Muscle of back (tissue), 13 donors: ENCODE measurements around the gene SRF. TPM values are rescaled to one million over a fixed set of nuclear protein-coding genes. Genes with fewer than 3 reads are reported as not detected.
A peak's percentile ranks its signal among the peaks of the same experiment; 100 is the strongest.
"Not testable (repeated sequence)": the region's sequence is repeated elsewhere in the genome, so short reads cannot be mapped to it uniquely, and the experiment has no call there.

Source experiments
- DNase-seq, 3 donors: peaks; one replicate each; pipeline versions ENCODE4 v3.0.0 to v3.0.0-alpha.2; 2013
- long read RNA-seq, 9 donors: transcript quantifications; one replicate each; lab custom pipeline, GENCODE V29; 2026
- polyA plus RNA-seq, 10 donors: library from polyadenylated mRNA; unstranded; fragments of 120-200 nt; gene quantifications; one replicate each; pipeline ENCODE4 v1.2.1, GENCODE V29; 2013; ENCODE audit not compliant: insufficient read length in 10 of 10

The SRF gene
- 10 to 100 TPM; 33.9 to 64.4 (median 46.8) TPM for polyA plus RNA-seq
- long read RNA-seq, donor 1, full-length matches to known transcripts: 7 of 44 reads
- long read RNA-seq, donor 1, partial matches to known transcripts: 37 of 44 reads
- long read RNA-seq, donor 1, other reads (novel, unspliced or antisense): 0 of 44 reads
- long read RNA-seq, donor 2, full-length matches to known transcripts: 13 of 26 reads
- long read RNA-seq, donor 2, partial matches to known transcripts: 13 of 26 reads
- long read RNA-seq, donor 2, other reads (novel, unspliced or antisense): 0 of 26 reads
- long read RNA-seq, donor 3: 0 reads
- long read RNA-seq, donor 4, full-length matches to known transcripts: 4 of 12 reads
- long read RNA-seq, donor 4, partial matches to known transcripts: 8 of 12 reads
- long read RNA-seq, donor 4, other reads (novel, unspliced or antisense): 0 of 12 reads
- long read RNA-seq, donor 5, full-length matches to known transcripts: 5 of 38 reads
- long read RNA-seq, donor 5, partial matches to known transcripts: 33 of 38 reads
- long read RNA-seq, donor 5, other reads (novel, unspliced or antisense): 0 of 38 reads
- long read RNA-seq, donor 6, full-length matches to known transcripts: 6 of 22 reads
- long read RNA-seq, donor 6, partial matches to known transcripts: 16 of 22 reads
- long read RNA-seq, donor 6, other reads (novel, unspliced or antisense): 0 of 22 reads
- long read RNA-seq, donor 7, full-length matches to known transcripts: 7 of 20 reads
- long read RNA-seq, donor 7, partial matches to known transcripts: 13 of 20 reads
- long read RNA-seq, donor 7, other reads (novel, unspliced or antisense): 0 of 20 reads
- long read RNA-seq, donor 8, full-length matches to known transcripts: 1 of 1 reads
- long read RNA-seq, donor 8, partial matches to known transcripts: 0 of 1 reads
- long read RNA-seq, donor 8, other reads (novel, unspliced or antisense): 0 of 1 reads
- long read RNA-seq, donor 9, full-length matches to known transcripts: 1 of 1 reads
- long read RNA-seq, donor 9, partial matches to known transcripts: 0 of 1 reads
- long read RNA-seq, donor 9, other reads (novel, unspliced or antisense): 0 of 1 reads

GRCh38 chr6:43170931-43171706 is at the start of gene SRF:
Gene SRF (plus strand): TSS chr6:43171269. CDS start chr6:43171657, 388 bp downstream.
- DNase-seq: peak; percentile 100

DNA sequence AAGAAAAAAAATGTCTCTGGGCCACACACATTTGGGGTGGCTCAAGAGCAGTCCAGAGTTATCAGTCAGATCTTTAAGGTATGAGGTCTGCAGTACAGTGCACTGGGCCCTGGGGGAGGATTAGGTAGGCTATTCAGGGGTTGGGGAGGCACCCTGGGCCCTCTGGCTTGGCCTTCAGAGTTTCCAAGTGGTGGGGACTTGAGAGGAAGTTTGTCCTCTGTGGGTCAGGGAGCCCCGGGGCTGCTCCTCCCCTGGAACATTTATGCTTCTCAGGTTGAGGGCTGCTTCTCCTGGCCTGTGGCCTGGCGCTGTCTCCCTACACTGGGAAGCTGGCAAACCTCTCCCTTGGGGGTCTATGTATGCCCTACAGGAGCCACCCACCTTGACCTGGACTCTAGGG is 48.9 kb upstream of the SRF start:
- DNase-seq: no peak

GRCh38 chr6:43123461-43124314 is 47.4 kb upstream of the SRF start:
- peak in 1 of 3 donors; percentile 34 for DNase-seq

- DNase-seq: no peak
Measured at GRCh38 chr6:43124481-43124880, 46.6 kb upstream of the SRF start.

DNA sequence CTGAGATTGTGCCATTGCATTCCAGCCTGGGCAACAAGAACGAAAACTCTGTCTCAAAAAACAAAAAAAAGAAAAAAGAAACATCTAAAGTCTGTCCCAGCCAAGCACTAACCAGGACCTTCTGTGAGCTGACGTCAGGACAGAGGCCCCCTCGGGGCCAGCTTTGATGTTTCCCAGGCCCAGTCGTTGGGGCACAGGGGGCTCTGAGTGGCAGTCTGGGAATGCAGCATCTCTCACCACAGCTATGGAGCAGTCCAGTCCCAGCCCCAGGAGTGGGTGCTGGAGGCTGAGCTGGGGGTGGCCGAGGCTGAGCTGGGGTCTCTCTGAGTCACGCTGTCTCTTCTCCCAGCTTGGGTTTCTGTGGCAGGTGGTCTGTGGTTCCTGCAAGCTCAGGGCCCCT is 46.0 kb upstream of the SRF start:
- DNase-seq: peak in 2 of 3 donors; percentile 58 to 91

DNA sequence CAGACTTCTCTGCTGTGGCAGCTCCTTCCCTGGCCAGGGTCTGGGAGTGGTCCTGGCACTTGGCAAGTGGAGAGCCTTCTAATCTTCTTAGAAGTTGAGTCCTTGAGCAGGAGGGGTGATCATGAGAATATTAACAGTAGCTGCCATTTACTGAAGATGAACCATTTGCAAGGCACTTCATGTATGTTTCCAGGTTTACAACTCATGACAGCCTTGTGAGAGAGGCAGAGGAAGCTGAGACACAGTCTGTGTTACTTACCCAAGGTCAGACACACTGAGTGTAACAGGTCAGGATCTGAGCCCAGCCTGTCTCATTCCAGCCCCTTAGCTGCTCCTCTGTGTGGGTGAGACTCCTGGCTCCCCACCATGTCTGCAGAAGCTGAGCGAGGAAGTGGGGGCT is 45.5 kb upstream of the SRF start:
- DNase-seq: no peak

DNA sequence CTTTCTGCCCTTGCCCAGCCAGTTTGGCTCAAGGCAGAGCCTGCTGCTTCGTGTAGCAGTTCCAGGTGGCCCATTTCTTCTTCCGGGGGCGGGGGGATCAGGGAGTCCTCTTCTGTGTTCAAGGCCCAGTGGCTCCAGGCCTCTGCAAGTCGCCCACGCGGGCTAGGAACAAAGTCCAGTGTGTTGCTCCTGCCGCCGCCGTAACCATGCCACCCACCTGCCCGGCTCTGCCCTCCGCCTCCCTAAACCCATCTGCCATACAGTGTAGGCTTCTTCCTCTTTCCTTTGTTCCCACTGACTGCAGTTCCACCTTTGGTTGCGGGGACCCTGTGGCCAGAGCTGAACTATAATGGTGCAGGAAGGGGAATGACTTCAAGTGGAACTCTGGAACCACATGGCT is 43.9 kb upstream of the SRF start:
- DNase-seq: no peak

DNA sequence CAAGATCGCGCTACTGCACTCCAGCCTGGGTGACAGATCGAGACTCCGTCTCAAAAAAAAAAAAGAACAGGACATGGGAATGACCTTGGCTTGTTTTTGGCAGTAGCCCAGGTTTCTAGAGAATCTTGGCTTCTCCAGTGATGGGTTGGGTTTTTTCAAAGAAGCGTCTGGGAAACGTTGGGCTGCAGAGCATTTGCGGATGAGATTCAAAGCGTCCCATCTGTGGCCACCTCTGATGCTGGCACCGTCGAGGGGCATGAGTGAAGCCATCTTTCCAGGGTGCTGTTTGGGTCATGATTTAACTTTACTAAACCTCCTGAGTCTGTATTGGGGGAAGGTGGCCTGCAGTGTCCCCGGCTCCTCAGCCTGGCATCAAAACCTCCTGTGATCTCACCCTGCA is 43.2 kb upstream of the SRF start:
- DNase-seq: peak; percentile 31 to 62 (median 53)

- DNase-seq: no peak
Measured at GRCh38 chr6:43128926-43129325, 42.1 kb upstream of the SRF start.

- no peak for DNase-seq
Measured at GRCh38 chr6:43129434-43130194, 41.5 kb upstream of the SRF start.

DNA sequence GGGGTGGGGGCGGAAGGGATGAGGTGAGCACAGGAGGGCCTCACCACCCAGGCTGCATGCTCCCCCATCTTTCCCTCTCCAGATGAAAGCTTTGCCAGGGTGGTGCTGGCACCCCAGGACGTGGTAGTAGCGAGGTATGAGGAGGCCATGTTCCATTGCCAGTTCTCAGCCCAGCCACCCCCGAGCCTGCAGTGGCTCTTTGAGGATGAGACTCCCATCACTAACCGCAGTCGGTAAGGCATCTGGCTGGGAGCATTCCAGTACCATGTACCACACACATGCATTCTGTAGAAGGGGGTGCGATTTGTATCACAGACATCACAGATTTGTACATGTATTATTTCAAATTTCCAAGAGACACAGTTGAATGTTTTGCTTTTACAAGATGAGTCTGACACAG is 40.6 kb upstream of the SRF start:
- DNase-seq: no peak

DNA sequence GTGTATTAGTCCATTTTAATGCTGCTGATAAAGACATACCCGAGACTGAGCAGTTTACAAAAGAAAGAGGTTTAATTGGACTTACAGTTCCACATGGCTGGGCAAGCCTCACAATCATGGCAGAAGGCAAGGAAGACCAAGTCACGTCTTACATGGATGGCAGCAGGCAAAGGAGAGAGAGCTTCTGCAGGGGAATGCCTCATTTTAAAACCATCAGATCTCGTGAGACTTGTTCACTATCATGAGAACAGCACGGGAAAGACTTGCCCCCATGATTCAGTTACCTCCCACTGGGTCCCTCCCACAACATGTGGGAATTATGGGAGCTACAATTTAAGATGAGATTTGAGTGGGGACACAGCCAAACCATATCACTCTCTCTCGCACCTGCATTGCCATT is 39.7 kb upstream of the SRF start:
- DNase-seq: not testable (repeated sequence)

DNA sequence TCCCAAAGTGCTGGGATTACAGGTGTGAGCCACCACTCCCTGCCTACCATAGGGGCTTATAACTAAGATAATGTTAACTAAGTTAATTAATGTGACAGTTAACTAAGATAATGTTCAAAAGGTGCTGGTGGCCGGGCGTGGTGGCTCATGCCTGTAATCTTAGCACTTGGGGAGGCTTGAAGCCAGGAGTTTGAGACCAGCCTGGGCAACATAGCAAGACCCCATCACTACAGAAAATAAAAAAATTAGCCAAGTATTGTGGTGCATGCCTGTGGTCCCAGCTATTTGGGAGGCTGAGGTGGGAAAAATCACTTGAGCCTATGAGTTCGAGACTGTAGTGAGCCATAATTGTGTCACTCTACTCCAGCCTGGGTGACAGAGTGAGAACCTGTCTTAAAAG is 32.8 kb upstream of the SRF start:
- no peak for DNase-seq

- DNase-seq: not testable (repeated sequence)
Measured at GRCh38 chr6:43139973-43140372, 31.1 kb upstream of the SRF start.

DNA sequence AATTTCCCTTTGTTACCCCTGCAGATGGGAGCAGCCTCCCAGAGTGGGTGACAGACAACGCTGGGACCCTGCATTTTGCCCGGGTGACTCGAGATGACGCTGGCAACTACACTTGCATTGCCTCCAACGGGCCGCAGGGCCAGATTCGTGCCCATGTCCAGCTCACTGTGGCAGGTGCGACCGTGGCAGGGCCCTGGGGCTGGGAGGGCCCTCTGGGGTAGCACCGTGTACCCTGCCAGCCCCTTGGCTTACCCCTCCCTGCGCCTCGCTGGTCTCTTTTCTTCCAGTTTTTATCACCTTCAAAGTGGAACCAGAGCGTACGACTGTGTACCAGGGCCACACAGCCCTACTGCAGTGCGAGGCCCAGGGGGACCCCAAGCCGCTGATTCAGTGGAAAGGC is 29.4 kb upstream of the SRF start:
- DNase-seq: no peak

DNA sequence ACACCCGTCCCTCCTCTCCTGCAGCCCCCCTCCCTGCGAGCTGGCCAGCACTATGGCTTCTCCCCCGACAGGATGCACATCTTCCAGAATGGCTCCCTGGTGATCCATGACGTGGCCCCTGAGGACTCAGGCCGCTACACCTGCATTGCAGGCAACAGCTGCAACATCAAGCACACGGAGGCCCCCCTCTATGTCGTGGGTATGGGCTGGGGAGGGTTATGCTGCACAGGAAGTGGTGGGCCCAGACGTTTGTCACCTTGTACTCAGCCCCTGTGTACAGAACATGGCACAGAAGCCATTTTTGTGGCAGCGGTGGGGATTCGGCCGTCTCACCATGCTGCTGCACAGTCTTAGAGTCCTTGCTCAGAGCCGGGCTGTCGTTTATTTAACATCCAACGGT is 29.0 kb upstream of the SRF start:
- DNase-seq: no peak

GRCh38 chr6:43143235-43144128 is 27.6 kb upstream of the SRF start:
- peak; percentile 92 to 97 (median 96) for DNase-seq

GRCh38 chr6:43144879-43145278 is 26.2 kb upstream of the SRF start:
- no peak for DNase-seq

DNA sequence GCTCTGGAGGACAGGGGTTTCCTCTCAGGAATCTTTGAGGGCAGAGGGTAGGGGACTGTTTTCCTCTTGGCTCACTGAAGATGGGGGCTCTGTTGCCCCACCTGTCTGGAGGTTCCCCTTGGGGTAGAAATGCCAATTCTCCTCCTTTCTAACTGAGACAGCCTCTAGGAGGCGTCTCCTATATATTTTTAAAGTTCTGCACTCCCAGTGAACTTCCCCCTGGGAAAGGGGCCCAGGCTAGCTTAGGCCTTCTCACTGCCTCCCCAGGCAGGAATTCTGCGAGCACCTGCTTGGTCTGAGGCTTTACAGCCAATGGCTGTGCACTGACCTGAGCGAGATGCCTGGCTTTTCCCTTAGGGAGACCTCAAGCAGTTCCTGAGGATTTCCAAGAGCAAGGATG is 24.8 kb upstream of the SRF start:
- DNase-seq: no peak
